K562 (cell line): ENCODE results near the gene ANKRD13B. TPM values are rescaled to one million over a fixed set of nuclear protein-coding genes. Genes with fewer than 3 reads are reported as not detected.

Experiments
- CBFB ChIP-seq: sonication (generic); formaldehyde crosslinking; IDR thresholded peaks from 2 replicates; pipeline ENCODE4 v1.4.0; 2020; ENCODE audit warnings: mild to moderate bottlenecking, missing genetic modification reagents
- EGR1 ChIP-seq: fragments of 450-650 bp; conservative IDR thresholded peaks from 2 replicates; pipeline ENCODE4 v1.6.1; 2017; ENCODE audit warnings: mild to moderate bottlenecking
- ELF4 ChIP-seq: fragments of 450-650 bp; formaldehyde crosslinking; IDR thresholded peaks from 2 replicates; pipeline ENCODE4 v1.4.0; 2022; ENCODE audit warnings: missing genetic modification characterization
- HDAC8 ChIP-seq: fragments of 450-650 bp; IDR thresholded peaks from 2 replicates; pipeline ENCODE4 v1.6.1; 2016; ENCODE audit warnings: mild to moderate bottlenecking, missing genetic modification characterization, moderate library complexity, missing compliant biosample characterization
- TEAD1 ChIP-seq, 2 experiments: fragments of 450-650 bp in 1 of 2; sonication (generic) in 1 of 2; formaldehyde crosslinking; IDR thresholded peaks; 2 replicates each; pipeline versions ENCODE4 v1.4.0 to v1.8.0; 2020 to 2022; ENCODE audit warnings: mild to moderate bottlenecking in 2 of 2, missing genetic modification reagents in 1 of 2
- TSHZ1 ChIP-seq: fragments of 250-450 bp; sonication (Bioruptor Pico); IDR thresholded peaks from 2 replicates; pipeline ENCODE4 v1.4.0; 2020; ENCODE audit warnings: mild to moderate bottlenecking, moderate library complexity
- ZNF318 ChIP-seq, 2 experiments: fragments of 450-650 bp; IDR thresholded peaks; 2 replicates each; pipeline ENCODE4 v1.6.1; 2016; ENCODE audit warnings: mild to moderate bottlenecking in 2 of 2, borderline replicate concordance in 1 of 2, low read depth in 1 of 2, moderate library complexity in 1 of 2
- ZNF445 ChIP-seq: fragments of 250-450 bp; sonication (Bioruptor Pico); IDR thresholded peaks from 2 replicates; pipeline ENCODE4 v1.4.0; 2020; ENCODE audit warnings: low read depth, mild to moderate bottlenecking, moderate library complexity
- polyA plus RNA-seq, 8 experiments: library from polyadenylated mRNA; depleted of rRNA in 4 of 8; stranded (reverse) in 5 of 8; unstranded in 3 of 8; fragments of >200 nt; fragmentation: Nextera tagmentation in 2 of 8; fragmentation: Illumina TruSeq in 1 of 8; extraction: Ambion mirVana in 2 of 8; extraction: Trizol in 1 of 8; gene quantifications; 2 replicates each; pipeline versions ENCODE4 v1.2.1 to v1.2.3, GENCODE V29; 2011 to 2014; ENCODE audit warnings: inconsistent platforms in 1 of 8, missing spikeins in 1 of 8
- total RNA-seq, 7 experiments: library from RNA; depleted of rRNA in 6 of 7; stranded (reverse); fragments of >200 nt in 6 of 7; fragmentation: Illumina TruSeq in 2 of 7; extraction: Trizol in 2 of 7; gene quantifications; 2 replicates each; pipeline versions ENCODE4 v1.2.1 to v1.2.3, GENCODE V29; 2011 to 2021; ENCODE audit warnings: low replicate concordance in 1 of 7

ANKRD13B gene
- total and polyA plus RNA-seq, 9 of the 15 experiments (the other 6 are each of a cell fraction or from before 2014, with no cell fraction given) = 0.15 to 28.1 (median 4.6) TPM

GRCh38 chr17:29617481-29618271 lies 24.7 kb downstream of the ANKRD13B start (continued):
- TF ChIP-seq TSHZ1 = no peak
- 0 out of 2 replicates have a peak, but pooled peaks have one; percentile 25 for TF ChIP-seq HDAC8 (tag)
- no peak for TF ChIP-seq ZNF445 (CRISPR knock-in tag)
- peak; percentile 98 for TF ChIP-seq CBFB (CRISPR knock-in tag)
- TF ChIP-seq TEAD1 (CRISPR knock-in tag; IDR thresholded peaks at IDR 0.05) = 0 out of 4 replicates have a peak, but pooled peaks of 1 of the 2 experiments have one; percentile 69
- no peak for TF ChIP-seq ZNF318 (IDR thresholded peaks at IDR 0.05; ENCODE audit: borderline replicate concordance in 1 of 2, low read depth in 1 of 2)
- TF ChIP-seq EGR1 = peak; percentile 57; the same call in 1 of the 2 replicates
- no peak for TF ChIP-seq ELF4 (CRISPR knock-in tag)
